Measurements from ENCODE around the gene ZHX3.

- TF ChIP-seq CTCF (IDR thresholded peaks at IDR 0.05; ENCODE audit: low read depth, low read length) (no peak), POLR2A (IDR thresholded peaks at IDR 0.05; ENCODE audit: extremely low read depth, insufficient read length) (no peak), MAX (IDR thresholded peaks at IDR 0.05; ENCODE audit: low read depth, low read length) (no peak)
Observed at GRCh38 chr20:41349943-41350342, 32.4 kb upstream of the ZHX3 start.
